HL-60 (cell line): ENCODE results near the gene SLC9C2.
"Not testable (repeated sequence)": the region's sequence is repeated elsewhere in the genome, so short reads cannot be mapped to it uniquely, and the experiment has no call there.

ENCODE experiments used
- DNase-seq, 2 experiments: peaks; one replicate each; pipeline ENCODE4 v3.0.0-alpha.2; 2010 to 2020; ENCODE audit warnings: low read depth in 1 of 2, low spot score in 1 of 2
- H3K27ac ChIP-seq: fragments of 250-450 bp; sonication (Bioruptor Pico); replicated peaks from 2 replicates; pipeline ENCODE4 v1.5.1; 2020; ENCODE audit warnings: mild to moderate bottlenecking, moderate library complexity
- H3K27me3 ChIP-seq: fragments of 250-450 bp; sonication (Bioruptor Pico); 2 replicates; pipeline ENCODE4 v1.5.1; 2021; ENCODE audit warnings: mild to moderate bottlenecking, moderate library complexity; ENCODE audit not compliant: insufficient read depth, poor library complexity, severe bottlenecking
- H3K4me3 ChIP-seq: replicated peaks from 2 replicates; pipeline ENCODE4 v1.5.1; 2011; ENCODE audit warnings: mild to moderate bottlenecking, control low read depth, low read length; ENCODE audit not compliant: insufficient read depth
- CTCF ChIP-seq: IDR thresholded peaks from one replicate; pipeline ENCODE4 v1.5.1; 2011; ENCODE audit warnings: low read length, control low read depth, inconsistent platforms; ENCODE audit not compliant: insufficient read depth
- GABPA ChIP-seq: IDR thresholded peaks from 2 replicates; pipeline ENCODE4 v1.6.1; 2012; ENCODE audit warnings: low read depth
- POLR2AphosphoS5 ChIP-seq: IDR thresholded peaks from 2 replicates; pipeline ENCODE4 v1.6.1; 2012; ENCODE audit warnings: low read depth
- REST ChIP-seq: IDR thresholded peaks from 2 replicates; pipeline ENCODE4 v1.6.1; 2012; ENCODE audit warnings: low read depth; ENCODE audit not compliant: insufficient replicate concordance
- SPI1 ChIP-seq: IDR thresholded peaks from 2 replicates; pipeline ENCODE4 v1.6.1; 2012; ENCODE audit warnings: low read depth, mild to moderate bottlenecking, borderline replicate concordance

Gene SLC9C2

GRCh38 chr1:173608503-173609216 lies 5.8 kb upstream of the SLC9C2 start:
- no peaks in the 10 kb centered on the region for H3K27me3 ChIP-seq
- no peak for DNase-seq
- no peak overlapping the region for H3K27ac ChIP-seq
- TF ChIP-seq CTCF (no peak), POLR2AphosphoS5 (no peak), GABPA (no peak), SPI1 (no peak), REST (no peak)
- no peak overlapping the region for H3K4me3 ChIP-seq

GRCh38 chr1:173601588-173601987 lies 1.3 kb downstream of the SLC9C2 start:
- Histone ChIP-seq H3K4me3 (no peak overlapping the region), H3K27ac (no peak overlapping the region), H3K27me3 (no peaks in the 10 kb centered on the region)
- no peak for DNase-seq
- no peak for TF ChIP-seq REST
- TF ChIP-seq SPI1 = no peak
- TF ChIP-seq POLR2AphosphoS5 = no peak
- no peak for TF ChIP-seq GABPA
- no peak for TF ChIP-seq CTCF

- DNase-seq = no peak
These were observed 6.6 kb downstream of the SLC9C2 start for GRCh38 chr1:173596097-173596825.

GRCh38 chr1:173591138-173591537 lies 11.7 kb downstream of the SLC9C2 start:
- not testable (repeated sequence) for H3K27me3 ChIP-seq, DNase-seq, H3K27ac ChIP-seq, H3K4me3 ChIP-seq

More at GRCh38 chr1:173596097-173596825, 6.6 kb downstream of the SLC9C2 start:
- Histone ChIP-seq H3K4me3 (no peak overlapping the region), H3K27ac (no peak overlapping the region), H3K27me3 (no peaks in the 10 kb centered on the region)
- no peak for TF ChIP-seq POLR2AphosphoS5
- TF ChIP-seq GABPA = no peak
